GM20000 (cell line): Measurements from ENCODE around the gene COX14.

Source experiments
- DNase-seq: peaks from one replicate; pipeline ENCODE4 v3.0.0; 2012; ENCODE audit warnings: low spot score
- TF ChIP-seq, protein P1 (sequence below): IDR thresholded peaks from 2 replicates; pipeline ENCODE4 v1.5.1; 2012; ENCODE audit warnings: mild to moderate bottlenecking, control low read depth; ENCODE audit errors: extremely low read depth, missing control alignments

Gene COX14

DNA sequence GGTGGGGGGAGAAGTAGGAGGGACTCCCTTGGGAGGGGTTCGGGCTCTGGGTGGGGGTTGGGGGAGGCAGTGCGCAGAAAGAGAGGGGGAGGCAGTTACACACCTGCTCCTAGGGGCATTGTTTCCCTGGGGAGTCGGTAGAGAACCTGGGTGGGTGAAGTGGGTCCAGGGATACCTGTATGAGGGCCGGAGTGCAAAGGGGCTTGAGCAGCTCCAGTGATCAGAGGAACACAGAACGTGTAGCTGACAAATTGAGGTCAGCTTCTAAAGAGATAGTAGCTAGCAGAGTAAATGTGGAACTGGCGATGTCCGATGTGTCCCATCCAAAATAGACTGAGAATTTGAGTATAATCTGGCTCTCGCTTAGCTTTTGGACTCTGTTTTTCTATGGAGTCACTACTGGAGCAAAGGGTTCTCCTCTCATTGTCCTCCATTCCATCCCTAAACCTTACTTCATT is 26.4 kb upstream of the COX14 start:
- TF ChIP-seq, protein P1, sequence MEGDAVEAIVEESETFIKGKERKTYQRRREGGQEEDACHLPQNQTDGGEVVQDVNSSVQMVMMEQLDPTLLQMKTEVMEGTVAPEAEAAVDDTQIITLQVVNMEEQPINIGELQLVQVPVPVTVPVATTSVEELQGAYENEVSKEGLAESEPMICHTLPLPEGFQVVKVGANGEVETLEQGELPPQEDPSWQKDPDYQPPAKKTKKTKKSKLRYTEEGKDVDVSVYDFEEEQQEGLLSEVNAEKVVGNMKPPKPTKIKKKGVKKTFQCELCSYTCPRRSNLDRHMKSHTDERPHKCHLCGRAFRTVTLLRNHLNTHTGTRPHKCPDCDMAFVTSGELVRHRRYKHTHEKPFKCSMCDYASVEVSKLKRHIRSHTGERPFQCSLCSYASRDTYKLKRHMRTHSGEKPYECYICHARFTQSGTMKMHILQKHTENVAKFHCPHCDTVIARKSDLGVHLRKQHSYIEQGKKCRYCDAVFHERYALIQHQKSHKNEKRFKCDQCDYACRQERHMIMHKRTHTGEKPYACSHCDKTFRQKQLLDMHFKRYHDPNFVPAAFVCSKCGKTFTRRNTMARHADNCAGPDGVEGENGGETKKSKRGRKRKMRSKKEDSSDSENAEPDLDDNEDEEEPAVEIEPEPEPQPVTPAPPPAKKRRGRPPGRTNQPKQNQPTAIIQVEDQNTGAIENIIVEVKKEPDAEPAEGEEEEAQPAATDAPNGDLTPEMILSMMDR = no peak

DNA sequence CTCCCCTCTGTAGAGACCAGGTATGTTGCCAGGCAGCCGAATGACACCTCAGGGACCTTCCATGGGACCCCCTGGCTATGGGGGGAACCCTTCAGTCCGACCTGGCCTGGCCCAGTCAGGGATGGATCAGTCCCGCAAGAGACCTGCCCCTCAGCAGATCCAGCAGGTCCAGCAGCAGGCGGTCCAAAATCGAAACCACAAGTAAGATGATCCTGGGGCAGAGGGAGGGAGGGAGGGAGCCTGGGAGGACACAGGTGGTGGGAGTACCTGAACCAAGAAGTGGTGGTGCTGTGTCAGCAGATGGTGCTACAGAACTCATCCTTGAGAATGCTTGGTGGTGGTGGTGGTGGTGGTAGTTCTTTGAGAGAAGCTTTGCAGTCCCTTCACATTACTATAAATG is 25.9 kb upstream of the COX14 start:
- no peak for DNase-seq

More for the DNA sequence above, 26.4 kb upstream of the COX14 start:
- peak; percentile 38 for DNase-seq

DNA sequence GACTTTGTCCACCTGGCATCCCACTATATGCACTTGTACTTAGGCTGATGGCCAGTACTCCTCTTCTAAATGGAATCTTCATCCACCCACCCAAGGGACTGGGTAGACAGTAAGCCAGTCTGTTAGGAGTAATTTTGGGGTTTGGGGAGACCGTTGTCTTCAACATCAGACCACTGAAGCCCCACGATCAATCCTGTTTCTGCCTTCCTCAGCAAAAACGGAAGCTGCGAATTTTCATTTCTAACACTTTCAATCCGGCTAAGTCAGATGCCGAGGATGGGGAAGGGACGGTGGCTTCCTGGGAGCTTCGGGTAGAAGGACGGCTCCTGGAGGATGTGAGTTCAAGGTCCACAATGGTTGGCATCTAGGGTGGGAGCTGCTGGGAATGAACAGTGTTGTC is 24.9 kb upstream of the COX14 start:
- no peak for DNase-seq
- TF ChIP-seq, protein P1 = no peak

More for the DNA sequence above, 25.9 kb upstream of the COX14 start:
- TF ChIP-seq, protein P1 = no peak

DNA sequence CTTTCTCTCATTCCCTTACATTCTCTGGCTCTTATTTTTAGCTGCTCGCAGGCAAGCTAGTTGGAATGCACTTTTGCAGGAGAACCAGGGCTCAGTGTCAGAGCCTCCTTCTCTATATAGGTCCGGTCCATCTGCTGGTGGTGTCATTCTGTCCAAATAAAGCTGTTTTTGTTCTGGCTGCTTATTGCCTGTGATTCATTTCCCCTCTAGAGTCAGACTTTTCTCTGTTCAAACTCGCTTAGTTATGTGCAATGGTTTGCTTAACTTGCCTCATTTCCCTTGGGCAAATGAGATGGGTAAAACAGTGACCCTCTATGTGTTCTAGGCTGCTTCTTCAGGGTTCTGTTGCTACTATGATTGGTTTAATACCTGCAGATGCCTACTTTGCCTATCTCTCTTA is 24.0 kb upstream of the COX14 start:
- DNase-seq = no peak
- TF ChIP-seq, protein P1 = no peak

DNA sequence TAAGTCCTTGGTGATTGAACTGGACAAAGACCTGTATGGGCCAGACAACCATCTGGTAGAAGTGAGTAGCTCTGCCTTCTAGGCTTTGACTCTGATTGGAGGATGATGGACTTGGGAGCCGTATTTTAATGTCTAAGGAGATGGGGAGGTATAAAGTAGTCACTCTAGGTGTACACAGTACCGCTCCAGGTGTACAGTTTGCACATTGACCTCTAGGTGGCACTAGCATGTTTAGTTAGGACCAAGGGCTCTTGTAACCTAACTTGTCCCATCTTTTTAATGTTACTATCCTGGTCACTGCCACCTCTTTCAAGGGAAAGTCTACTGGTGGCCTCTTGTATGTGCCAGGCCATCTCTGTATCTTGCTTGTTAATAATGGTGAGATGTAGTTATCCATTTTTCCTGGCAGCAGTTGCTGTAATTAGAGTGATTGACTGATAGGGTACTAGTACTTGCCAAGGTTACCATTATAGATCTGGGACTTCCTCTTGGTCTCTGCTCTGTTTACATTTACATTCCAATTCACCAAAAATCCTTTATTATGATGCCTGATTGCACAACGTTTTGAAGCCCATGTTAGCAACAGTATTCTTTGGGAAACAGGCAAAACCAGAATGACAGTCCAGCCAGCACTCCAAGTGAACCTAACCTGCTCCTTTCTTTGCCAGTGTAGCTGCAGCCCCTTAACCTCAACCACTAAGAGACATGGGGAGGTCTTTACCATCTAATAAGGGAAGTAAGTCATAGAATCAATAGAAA is 23.3 kb upstream of the COX14 start:
- TF ChIP-seq, protein P1 = peak; percentile 82
- DNase-seq = peak; percentile 76

DNA sequence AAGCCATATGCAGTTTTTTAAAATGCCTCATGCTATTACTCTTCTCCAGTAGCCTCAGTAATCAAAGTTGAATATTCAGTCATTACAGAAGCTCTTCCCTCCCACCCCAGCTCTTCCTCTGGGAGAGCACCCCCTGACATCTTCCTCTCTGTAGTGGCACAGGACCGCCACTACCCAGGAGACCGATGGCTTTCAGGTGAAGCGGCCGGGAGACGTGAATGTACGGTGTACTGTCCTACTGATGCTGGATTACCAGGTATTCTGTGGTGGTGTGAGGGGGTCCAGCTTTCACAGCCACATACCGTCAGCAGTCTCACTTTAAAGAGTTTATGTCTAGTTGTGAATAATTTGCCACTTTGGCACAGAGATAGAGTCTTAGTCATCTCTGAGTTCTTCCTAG is 22.3 kb upstream of the COX14 start:
- no peak for DNase-seq
- TF ChIP-seq, protein P1 = no peak

DNA sequence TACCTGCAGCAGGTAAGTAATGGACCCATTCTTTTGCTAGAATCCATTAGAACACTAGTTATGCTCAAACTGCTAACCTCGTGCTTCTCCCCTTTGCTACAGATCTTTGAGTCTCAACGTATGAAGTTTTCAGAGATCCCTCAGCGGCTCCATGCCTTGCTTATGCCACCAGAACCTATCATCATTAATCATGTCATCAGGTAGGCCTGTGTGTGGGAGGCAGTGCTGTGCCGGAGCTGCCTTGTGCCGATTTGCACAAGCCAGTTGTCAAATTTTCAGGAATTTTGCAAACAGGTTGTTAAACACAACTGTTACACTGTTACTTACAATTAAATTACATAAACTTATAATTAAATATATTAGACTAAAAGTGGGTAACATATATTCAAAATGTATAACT is 21.6 kb upstream of the COX14 start:
- TF ChIP-seq, protein P1 = no peak

More for the DNA sequence above, 21.6 kb upstream of the COX14 start:
- DNase-seq = no peak
